A673 (cell line): Measurements from ENCODE around the gene MARCO.

Experiments used
- CTCF ChIP-seq: fragments of 300-800, 200-600 bp; sonication (generic); conservative IDR thresholded peaks from 2 replicates; pipeline ENCODE4 v1.5.1; 2017; ENCODE audit warnings: low read depth, mild to moderate bottlenecking, antibody characterized with exemption, low read length, moderate library complexity, mixed read lengths
- EZH2 ChIP-seq: fragments of 200-600 bp; sonication (generic); IDR thresholded peaks from 2 replicates; pipeline ENCODE4 v1.6.1; 2017; ENCODE audit warnings: borderline replicate concordance, low read depth, mild to moderate bottlenecking, mixed read lengths, antibody characterized with exemption, low read length; ENCODE audit not compliant: poor library complexity, severe bottlenecking

GRCh38 chr2:118991554-118991953, 49.6 kb downstream of the MARCO start:
- TF ChIP-seq CTCF (no peak), EZH2 (no peak)
